ENCODE results near the gene PSME4. TPM values are rescaled to one million over a fixed set of nuclear protein-coding genes. Genes with fewer than 3 reads are reported as not detected.
"Not testable (repeated sequence)": the region's sequence is repeated elsewhere in the genome, so short reads cannot be mapped to it uniquely, and the experiment has no call there.

The PSME4 gene
- total RNA-seq, 1 donor from 2014 or later: 51.0 TPM

- intact Hi-C loops (cut with micrococcal nuclease): no loop called here
- no peak for ATAC-seq
- DNase-seq: no peak
Measured at GRCh38 chr2:53852532-53852931, 118.3 kb downstream of the PSME4 start.

GRCh38 chr2:53851052-53851757 lies 119.6 kb downstream of the PSME4 start:
- ATAC-seq; intact Hi-C loops (cut with micrococcal nuclease): not testable (repeated sequence)

GRCh38 chr2:53848062-53848461 lies 122.7 kb downstream of the PSME4 start:
- DNase-seq: no peak
- intact Hi-C loops (cut with micrococcal nuclease): no loop called here
- no peak for ATAC-seq

More at GRCh38 chr2:53851052-53851757, 119.6 kb downstream of the PSME4 start:
- DNase-seq: not testable (repeated sequence)

GRCh38 chr2:53843595-53843994 lies 127.2 kb downstream of the PSME4 start:
- no peak for ATAC-seq
- intact Hi-C loops (cut with micrococcal nuclease): no loop called here
- DNase-seq: no peak

GRCh38 chr2:53842891-53843290 lies 127.9 kb downstream of the PSME4 start:
- intact Hi-C loops (cut with micrococcal nuclease): no loop called here
- ATAC-seq (no peak), DNase-seq (no peak)

- intact Hi-C loops (cut with micrococcal nuclease); ATAC-seq; DNase-seq: not testable (repeated sequence)
Measured at GRCh38 chr2:53841651-53842050, 129.1 kb downstream of the PSME4 start.

- intact Hi-C loops (cut with micrococcal nuclease): no loop called here
- ATAC-seq (no peak), DNase-seq (no peak)
Measured at GRCh38 chr2:53840580-53840979, 130.2 kb downstream of the PSME4 start.

- DNase-seq; ATAC-seq; intact Hi-C loops (cut with micrococcal nuclease): not testable (repeated sequence)
Measured at GRCh38 chr2:53829980-53830290, 140.9 kb downstream of the PSME4 start.

GRCh38 chr2:53829273-53829979 lies 141.4 kb downstream of the PSME4 start:
- DNase-seq (peak; percentile 44), ATAC-seq (peak; percentile 71)
- intact Hi-C loops (cut with micrococcal nuclease): no loop called here

GRCh38 chr2:53828331-53828730 lies 142.5 kb downstream of the PSME4 start:
- intact Hi-C loops (cut with micrococcal nuclease): no loop called here
- ATAC-seq: no peak
- DNase-seq: no peak

GRCh38 chr2:53827398-53828175 lies 143.2 kb downstream of the PSME4 start:
- intact Hi-C loops (cut with micrococcal nuclease): no loop called here
- DNase-seq (no peak), ATAC-seq (peak; percentile 78)

- ATAC-seq (peak; percentile 77), DNase-seq (no peak)
- intact Hi-C loops (cut with micrococcal nuclease): no loop called here
Measured at GRCh38 chr2:53826587-53827397, 144.0 kb downstream of the PSME4 start.

- no peak for DNase-seq
- intact Hi-C loops (cut with micrococcal nuclease): no loop called here
- ATAC-seq: no peak
Measured at GRCh38 chr2:53826030-53826410, 144.8 kb downstream of the PSME4 start.

- DNase-seq; intact Hi-C loops (cut with micrococcal nuclease); ATAC-seq: not testable (repeated sequence)
Measured at GRCh38 chr2:53823639-53824038, 147.2 kb downstream of the PSME4 start.

GRCh38 chr2:53821810-53822209 lies 149.0 kb downstream of the PSME4 start:
- DNase-seq: no peak
- no peak for ATAC-seq
- intact Hi-C loops (cut with micrococcal nuclease): no loop called here

- ATAC-seq (no peak), DNase-seq (no peak)
- intact Hi-C loops (cut with micrococcal nuclease): no loop called here
Measured at GRCh38 chr2:53820711-53821110, 150.1 kb downstream of the PSME4 start.

GRCh38 chr2:53820048-53820447 lies 150.7 kb downstream of the PSME4 start:
- DNase-seq (no peak), ATAC-seq (no peak)
- intact Hi-C loops (cut with micrococcal nuclease): no loop called here

GRCh38 chr2:53819634-53820033 lies 151.2 kb downstream of the PSME4 start:
- no peak for ATAC-seq
- DNase-seq: no peak

GRCh38 chr2:53818854-53819435 lies 151.8 kb downstream of the PSME4 start:
- intact Hi-C loops (cut with micrococcal nuclease): no loop called here
- ATAC-seq (no peak), DNase-seq (no peak)

More at GRCh38 chr2:53819634-53820033, 151.2 kb downstream of the PSME4 start:
- intact Hi-C loops (cut with micrococcal nuclease): no loop called here

Data from left ventricle myocardium superior (tissue), 1 donor.